H1 (cell line): Measurements from ENCODE around the gene SLTM. TPM values are rescaled to one million over a fixed set of nuclear protein-coding genes. Genes with fewer than 3 reads are reported as not detected.
A peak's percentile ranks its signal among the peaks of the same experiment; 100 is the strongest.

Experiments used
- CTCF ChIA-PET: fragments of 300-600 bp; sonication (Branson Sonifier 250); formaldehyde crosslinking; loops from one replicate; lab custom pipeline; 2021; ENCODE audit not compliant: partially characterized antibody; lab: Charles Lee
- POLR2A ChIA-PET: fragments of 300-600 bp; sonication (Branson Sonifier 250); formaldehyde crosslinking; loops from one replicate; lab custom pipeline; 2021; ENCODE audit warnings: inconsistent platforms; ENCODE audit not compliant: partially characterized antibody; lab: Charles Lee
- DNase-seq, 2 experiments: peaks; one replicate each; pipeline versions ENCODE4 v3.0.0 to v3.0.0-alpha.2; 2010 to 2022; ENCODE audit warnings: low spot score in 2 of 2, low read depth in 1 of 2, mixed read lengths in 1 of 2
- FAIRE-seq: peaks from 2 replicates; lab custom pipeline; 2011; peaks lifted over from hg19 to GRCh38; lab: Jason Lieb, UNC
- H2AFZ ChIP-seq: 2 replicates; pipeline ENCODE4 v1.8.1; 2012; ENCODE audit warnings: low read length, inconsistent platforms
- H2AK5ac ChIP-seq: 2 replicates; pipeline ENCODE4 v1.6.1; 2013; ENCODE audit warnings: low read depth, low read length
- H2BK120ac ChIP-seq: replicated peaks from 2 replicates; pipeline ENCODE3; 2013; ENCODE audit warnings: low read depth, low read length, inconsistent platforms
- H2BK12ac ChIP-seq: 2 replicates; pipeline ENCODE4 v1.6.1; 2013; ENCODE audit warnings: low read depth, low read length
- H2BK15ac ChIP-seq: 2 replicates; pipeline ENCODE4 v1.6.1; 2013; ENCODE audit warnings: low read length
- H2BK20ac ChIP-seq: 2 replicates; pipeline ENCODE4 v1.6.1; 2013; ENCODE audit warnings: low read length
- H2BK5ac ChIP-seq: 2 replicates; pipeline ENCODE4 v1.6.1; 2013; ENCODE audit warnings: low read depth, low read length
- H3K14ac ChIP-seq: 2 replicates; pipeline ENCODE4 v1.6.1; 2013; ENCODE audit warnings: inconsistent platforms; ENCODE audit not compliant: insufficient read length
- H3K18ac ChIP-seq: 2 replicates; pipeline ENCODE4 v1.6.1; 2013; ENCODE audit warnings: low read length; ENCODE audit errors: extremely low read depth
- H3K23ac ChIP-seq: 2 replicates; pipeline ENCODE4 v1.6.1; 2013; ENCODE audit warnings: inconsistent platforms; ENCODE audit not compliant: insufficient read length
- H3K23me2 ChIP-seq: 2 replicates; pipeline ENCODE4 v1.6.1; 2013; ENCODE audit warnings: low read depth, low read length
- H3K27ac ChIP-seq: 2 replicates; pipeline ENCODE4 v1.6.1; 2011; ENCODE audit warnings: low read depth, low read length, inconsistent platforms
- H3K27me3 ChIP-seq, 4 experiments: replicated peaks in 1 of 4; 1 replicate in 1 of 4; 2 replicates in 3 of 4; pipeline versions ENCODE4 v1.6.1 to v1.8.1; 2011 to 2013; ENCODE audit warnings: low read length in 3 of 4, mild to moderate bottlenecking in 3 of 4, inconsistent platforms in 2 of 4, mixed read lengths in 2 of 4, moderate library complexity in 1 of 4; ENCODE audit not compliant: control insufficient read depth in 3 of 4, insufficient read depth in 3 of 4; ENCODE audit errors: extremely low read depth in 1 of 4
- H3K36me3 ChIP-seq, 4 experiments: 2 replicates each; pipeline versions ENCODE4 v1.6.1 to v1.8.1; 2011 to 2013; ENCODE audit warnings: mild to moderate bottlenecking in 4 of 4, low read length in 3 of 4, moderate library complexity in 2 of 4, control low read depth in 1 of 4, inconsistent platforms in 1 of 4; ENCODE audit not compliant: insufficient read depth in 4 of 4, control insufficient read depth in 2 of 4
- H3K4ac ChIP-seq: replicated peaks from 2 replicates; pipeline ENCODE3; 2013; ENCODE audit warnings: low read length, low read depth, mixed read lengths, inconsistent platforms; ENCODE audit not compliant: insufficient read length
- H3K4me1 ChIP-seq, 4 experiments: replicated peaks in 1 of 4; 1 replicate in 1 of 4; 2 replicates in 3 of 4; pipeline versions ENCODE4 v1.6.1 to v1.8.1; 2011 to 2013; ENCODE audit warnings: low read length in 3 of 4, inconsistent platforms in 2 of 4, mixed read lengths in 1 of 4; ENCODE audit not compliant: insufficient read depth in 4 of 4, control insufficient read depth in 3 of 4
- H3K4me2 ChIP-seq, 2 experiments: 2 replicates each; pipeline versions ENCODE4 v1.6.1 to v1.8.1; 2011 to 2013; ENCODE audit warnings: low read depth in 2 of 2, low read length in 2 of 2, control low read depth in 1 of 2, inconsistent platforms in 1 of 2, mild to moderate bottlenecking in 1 of 2; ENCODE audit not compliant: insufficient read depth in 1 of 2
- H3K4me3 ChIP-seq, 4 experiments: fragments of 200-600, 300-600 bp in 1 of 4; sonication (generic), shearing (Covaris generic), sonication (Bioruptor Twin) in 1 of 4; 2 replicates each; pipeline versions ENCODE4 v1.5.1 to v1.8.1; 2011 to 2016; ENCODE audit warnings: low read length in 4 of 4, low read depth in 3 of 4, control low read depth in 2 of 4, inconsistent platforms in 2 of 4, mild to moderate bottlenecking in 2 of 4, mixed read lengths in 1 of 4, moderate library complexity in 1 of 4; ENCODE audit not compliant: insufficient read depth in 2 of 4; ENCODE audit errors: extremely low read depth in 1 of 4
- H3K56ac ChIP-seq: replicated peaks from 2 replicates; pipeline ENCODE3; 2013; ENCODE audit warnings: low read depth, mild to moderate bottlenecking, mixed read lengths, low read length, inconsistent platforms; ENCODE audit not compliant: insufficient read length
- H3K79me1 ChIP-seq: 2 replicates; pipeline ENCODE4 v1.6.1; 2013; ENCODE audit warnings: low read depth, low read length, control low read depth
- H3K79me2 ChIP-seq, 2 experiments: 2 replicates each; pipeline versions ENCODE4 v1.6.1 to v1.8.1; 2012 to 2013; ENCODE audit warnings: low read length in 2 of 2, mild to moderate bottlenecking in 2 of 2, inconsistent platforms in 1 of 2; ENCODE audit not compliant: insufficient read depth in 2 of 2, control insufficient read depth in 1 of 2
- H3K9ac ChIP-seq, 4 experiments: replicated peaks in 1 of 4; 1 replicate in 1 of 4; 2 replicates in 3 of 4; pipeline versions ENCODE4 v1.6.1 to v1.8.1; 2011 to 2013; ENCODE audit warnings: low read depth in 3 of 4, low read length in 3 of 4, control low read depth in 2 of 4, mild to moderate bottlenecking in 2 of 4, moderate library complexity in 2 of 4, inconsistent platforms in 1 of 4; ENCODE audit errors: extremely low read depth in 1 of 4
- H3K9me3 ChIP-seq, 2 experiments: 2 replicates each; pipeline versions ENCODE4 v1.6.1 to v1.8.1; 2012 to 2013; ENCODE audit warnings: mild to moderate bottlenecking in 2 of 2, moderate library complexity in 2 of 2, control low read depth in 1 of 2, inconsistent platforms in 1 of 2, low read depth in 1 of 2, low read length in 1 of 2, mixed read lengths in 1 of 2; ENCODE audit not compliant: insufficient read depth in 2 of 2
- H4K20me1 ChIP-seq, 2 experiments: replicated peaks in 1 of 2; 2 replicates each; pipeline versions ENCODE3 to v1.8.1; 2011 to 2013; ENCODE audit warnings: inconsistent platforms in 2 of 2, low read length in 2 of 2, mild to moderate bottlenecking in 1 of 2; ENCODE audit not compliant: insufficient read depth in 2 of 2, control insufficient read depth in 1 of 2
- H4K5ac ChIP-seq: 2 replicates; pipeline ENCODE4 v1.6.1; 2013; ENCODE audit warnings: low read length, low read depth, mixed read lengths, inconsistent platforms; ENCODE audit not compliant: insufficient read length
- H4K8ac ChIP-seq: 2 replicates; pipeline ENCODE4 v1.8.0; 2013; ENCODE audit warnings: mild to moderate bottlenecking, moderate library complexity, low read length, inconsistent platforms; ENCODE audit not compliant: insufficient read depth; ENCODE audit errors: extremely low read depth
- H4K91ac ChIP-seq: replicated peaks from 2 replicates; pipeline ENCODE3; 2013; ENCODE audit warnings: low read length, mixed read lengths, inconsistent platforms; ENCODE audit not compliant: insufficient read length
- ASH2L ChIP-seq: fragments of 200-600, 300-600 bp; sonication (generic); IDR thresholded peaks from one replicate; pipeline ENCODE4 v1.7.1; 2017; ENCODE audit warnings: low read length
- BCL11A ChIP-seq, 2 experiments: IDR thresholded peaks; one replicate each; pipeline ENCODE4 v1.6.1; 2011; ENCODE audit warnings: low read depth in 2 of 2, low read length in 2 of 2, mild to moderate bottlenecking in 2 of 2
- BRCA1 ChIP-seq: IDR thresholded peaks from 2 replicates; pipeline ENCODE4 v1.6.1; 2012; ENCODE audit warnings: low read depth, low read length, improper control_type of control experiment
- CHD2 ChIP-seq: IDR thresholded peaks from 2 replicates; pipeline ENCODE4 v1.6.1; 2012; ENCODE audit warnings: low read length, improper control_type of control experiment
- CREB1 ChIP-seq: IDR thresholded peaks from 2 replicates; pipeline ENCODE4 v1.6.1; 2012; ENCODE audit warnings: inconsistent platforms
- KDM1A ChIP-seq: fragments of 200-600, 300-600 bp; sonication (generic); IDR thresholded peaks from 2 replicates; pipeline ENCODE4 v1.7.1; 2016; ENCODE audit warnings: mild to moderate bottlenecking, low read length, borderline replicate concordance
- KDM5A ChIP-seq: fragments of 200-600 bp; IDR thresholded peaks from 2 replicates; pipeline ENCODE4 v1.7.1; 2012; ENCODE audit warnings: mild to moderate bottlenecking, low read length, inconsistent platforms, mixed read lengths
- RAD21 ChIP-seq, 2 experiments: IDR thresholded peaks in 1 of 2; conservative IDR thresholded peaks in 1 of 2; 2 replicates each; pipeline ENCODE4 v1.6.1; 2011; ENCODE audit warnings: low read depth in 2 of 2, low read length in 2 of 2, improper control_type of control experiment in 1 of 2, inconsistent platforms in 1 of 2, mild to moderate bottlenecking in 1 of 2, moderate library complexity in 1 of 2
- SUZ12 ChIP-seq: fragments of 200-600 bp; sonication (generic); IDR thresholded peaks from 2 replicates; pipeline ENCODE4 v1.6.1; 2012; ENCODE audit warnings: mild to moderate bottlenecking, inconsistent platforms, low read length, moderate library complexity, mixed read lengths
- TAF1 ChIP-seq: IDR thresholded peaks from 2 replicates; pipeline ENCODE4 v1.6.1; 2011; ENCODE audit warnings: mild to moderate bottlenecking, low read depth, low read length
- YY1 ChIP-seq: IDR thresholded peaks from 2 replicates; pipeline ENCODE4 v1.6.1; 2011; ENCODE audit warnings: low read depth, mild to moderate bottlenecking, low read length
- WGBS, 2 experiments: shearing (Covaris generic) in 1 of 2; methylation state at CpG; one replicate each; pipeline versions ENCODE4 v1.1.6 to v1.1.7; 2013 to 2015; ENCODE audit warnings: low lambda C conversion rate in 2 of 2, mixed read lengths in 2 of 2, inconsistent platforms in 1 of 2, low coverage in 1 of 2, missing lambda C conversion rate in 1 of 2; ENCODE audit not compliant: insufficient replicate concordance in 2 of 2, insufficient coverage in 1 of 2, insufficient read length in 1 of 2; ENCODE audit errors: extremely low coverage in 1 of 2, missing lambda C conversion rate in 1 of 2; 5-methylcytosine and 5-hydroxymethylcytosine counted together
- polyA plus RNA-seq, 7 experiments: library from polyadenylated mRNA; depleted of rRNA in 3 of 7; stranded (reverse) in 5 of 7; unstranded in 2 of 7; fragments of >200 nt in 5 of 7; fragments of 200-250 nt in 2 of 7; gene quantifications; 1 replicate in 5 of 7; 2 replicates in 1 of 7; 4 replicates in 1 of 7; pipeline versions ENCODE4 v1.2.1 to v1.2.3, GENCODE V29; 2011 to 2013; ENCODE audit warnings: missing spikeins in 2 of 7, mixed read lengths in 2 of 7
- total RNA-seq: library from RNA; stranded (reverse); fragmentation: NEBNext Ultra II Directional; extraction: Animal tissue kit (Norgen Biotek cat#: 25700); gene quantifications from 2 replicates; pipeline ENCODE4 v1.2.1, GENCODE V29; 2021

SLTM gene
- total and polyA plus RNA-seq, 2 of the 8 experiments (the other 6 are each of a cell fraction or from before 2014, with no cell fraction given) = 30.8 to 149 TPM

DNA sequence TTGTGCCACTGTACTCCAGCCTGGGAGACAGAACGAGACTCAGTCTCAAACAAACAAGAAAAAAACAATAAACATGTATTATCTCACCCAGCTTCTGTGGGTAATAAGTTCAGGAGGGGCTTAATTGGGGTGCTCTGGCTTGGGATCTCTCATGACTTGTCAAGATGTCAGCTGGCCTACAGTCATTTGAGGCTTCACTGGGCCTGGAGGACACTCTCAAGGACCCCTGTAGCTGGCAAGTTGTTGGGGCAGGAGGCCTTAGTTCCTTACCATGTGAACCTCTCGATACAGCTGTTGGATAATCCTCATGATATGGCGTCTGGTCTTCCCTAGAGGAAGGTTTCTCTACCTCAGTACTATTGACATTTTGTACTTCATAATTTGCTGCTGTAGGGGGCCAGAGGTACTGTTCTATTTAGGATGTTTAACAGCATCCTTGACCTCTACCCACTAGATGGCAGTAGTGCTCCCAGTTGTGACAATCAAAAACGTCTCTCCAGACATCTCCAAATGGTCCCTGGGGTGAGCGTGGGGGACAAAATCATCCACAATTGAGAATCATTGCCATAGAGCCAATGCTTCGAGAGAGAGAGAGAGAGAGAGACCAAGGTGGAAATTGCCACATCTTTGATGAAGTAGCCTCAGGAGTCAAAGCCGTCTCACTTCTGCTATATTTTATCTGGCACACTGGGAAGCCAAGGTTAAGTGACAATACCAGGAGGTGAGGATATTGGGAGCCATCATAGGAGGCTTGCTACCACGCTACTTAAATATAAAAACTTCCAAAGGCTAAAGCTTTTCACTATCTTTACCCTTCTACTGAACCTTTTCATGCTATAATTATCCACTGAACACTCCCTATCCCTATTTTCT, 23.9 kb upstream of the SLTM start:
- ChIA-PET CTCF (interaction anchor here (0.7 to 2.9 kb wide), 17 partner anchors 9 to 739 kb away, joined by 3 to 11 read pairs (median 3); no protein-coding TSS in a partner anchor), POLR2A (no interaction called here)
- no peaks in the 10 kb centered on the region for H4K20me1 ChIP-seq
- peak overlapping the region; percentile 87 for H2AFZ ChIP-seq
- no peaks in the 10 kb centered on the region for H3K79me1 ChIP-seq
- H3K4ac ChIP-seq = no peak overlapping the region
- no peak overlapping the region for H2AK5ac ChIP-seq
- no peak overlapping the region for H4K8ac ChIP-seq
- no peak overlapping the region; the same call in 1 of the 2 replicates for H2BK5ac ChIP-seq
- H3K9ac ChIP-seq = no peak overlapping the region
- H2BK12ac ChIP-seq = no peak overlapping the region
- no peaks in the 10 kb centered on the region for H3K23me2 ChIP-seq
- H3K18ac ChIP-seq = no peak overlapping the region
- no peak overlapping the region for H2BK15ac ChIP-seq
- H3K4me1 ChIP-seq = peaks cover 0 to 4% (median 0%) of the 10 kb centered on the region in 4 experiments; a peak in 2 of 7 replicates
- WGBS, 2 experiments = 52% methylated on average over 8 of the region's 8 CpGs; no CpG with 5 or more reads in 1 of the 2 experiments
- H3K4me2 ChIP-seq = no peak overlapping the region
- H3K56ac ChIP-seq = no peak overlapping the region
- no peaks in the 10 kb centered on the region for H3K27me3 ChIP-seq
- no peak overlapping the region for H3K27ac ChIP-seq
- H3K9me3 ChIP-seq = no peaks in the 10 kb centered on the region
- H4K5ac ChIP-seq = no peak overlapping the region
- no peak overlapping the region for H2BK120ac ChIP-seq
- H2BK20ac ChIP-seq = no peak overlapping the region
- no peak overlapping the region for H3K4me3 ChIP-seq
- no peak overlapping the region for H3K23ac ChIP-seq
- peak in 1 of 2 experiments; percentile 71 for DNase-seq
- no peak overlapping the region for H4K91ac ChIP-seq
- no peak overlapping the region for H3K14ac ChIP-seq
- no peaks in the 10 kb centered on the region for H3K36me3 ChIP-seq
- no peaks in the 10 kb centered on the region for H3K79me2 ChIP-seq
- peak; percentile 90 for FAIRE-seq
- TF ChIP-seq CHD2 = no peak
- no peak for TF ChIP-seq KDM1A
- peak; percentile 73 to 80 for TF ChIP-seq RAD21 (IDR thresholded peaks at IDR 0.05 in 1 of 2, conservative IDR thresholded peaks at IDR 0.05 in 1 of 2; ENCODE audit: low read depth in 2 of 2, low read length in 2 of 2)
- no peak for TF ChIP-seq BCL11A (IDR thresholded peaks at IDR 0.05; ENCODE audit: low read depth in 2 of 2, low read length in 2 of 2)
- TF ChIP-seq SUZ12 = no peak
- no peak for TF ChIP-seq ASH2L
- no peak for TF ChIP-seq YY1
- no peak for TF ChIP-seq KDM5A
- no peak for TF ChIP-seq TAF1
- TF ChIP-seq BRCA1 = no peak
- no peak for TF ChIP-seq CREB1
